HepG2 (cell line): Measurements from ENCODE around the gene ZC3H18. TPM values are rescaled to one million over a fixed set of nuclear protein-coding genes. Genes with fewer than 3 reads are reported as not detected.

Experiments
- ATF1 ChIP-seq: IDR thresholded peaks from 2 replicates; pipeline ENCODE4 v1.6.1; 2016; ENCODE audit warnings: mild to moderate bottlenecking, control low read depth
- GPN1 ChIP-seq: sonication (generic); formaldehyde crosslinking; IDR thresholded peaks from 2 replicates; pipeline ENCODE4 v1.5.1; 2020; ENCODE audit warnings: missing genetic modification reagents, borderline replicate concordance
- HDAC2 ChIP-seq: sonication (generic); formaldehyde crosslinking; IDR thresholded peaks from 2 replicates; pipeline ENCODE4 v1.4.0; 2020; ENCODE audit warnings: missing genetic modification reagents
- HIVEP1 ChIP-seq: sonication (generic); formaldehyde crosslinking; IDR thresholded peaks from 2 replicates; pipeline ENCODE4 v1.4.0; 2020; ENCODE audit warnings: mild to moderate bottlenecking, missing genetic modification reagents
- MED1 ChIP-seq: sonication (generic); formaldehyde crosslinking; IDR thresholded peaks from 2 replicates; pipeline ENCODE4 v1.4.0; 2020; ENCODE audit warnings: missing genetic modification reagents
- MEF2D ChIP-seq: sonication (generic); formaldehyde crosslinking; IDR thresholded peaks from 2 replicates; pipeline ENCODE4 v1.5.1; 2020; ENCODE audit warnings: mild to moderate bottlenecking, missing genetic modification reagents
- PHB2 ChIP-seq: fragments of 450-650 bp; IDR thresholded peaks from 2 replicates; pipeline ENCODE4 v1.6.1; 2018; ENCODE audit not compliant: partially characterized antibody
- SMAD9 ChIP-seq: sonication (generic); formaldehyde crosslinking; IDR thresholded peaks from 2 replicates; pipeline ENCODE4 v1.5.1; 2020; ENCODE audit warnings: mild to moderate bottlenecking, missing genetic modification reagents
- SMARCC2 ChIP-seq: fragments of 450-650 bp; IDR thresholded peaks from 2 replicates; pipeline ENCODE4 v1.6.1; 2017; ENCODE audit warnings: antibody characterized with exemption, mild to moderate bottlenecking
- SNRNP70 ChIP-seq: fragments of 200-400 bp; formaldehyde crosslinking; IDR thresholded peaks from 2 replicates; pipeline ENCODE4 v1.6.1; 2017; ENCODE audit warnings: mild to moderate bottlenecking, low read depth, low read length, moderate library complexity
- YEATS4 ChIP-seq: sonication (generic); formaldehyde crosslinking; IDR thresholded peaks from 2 replicates; pipeline ENCODE4 v1.4.0; 2020; ENCODE audit warnings: missing genetic modification reagents, borderline replicate concordance
- ZNF253 ChIP-seq: sonication (generic); formaldehyde crosslinking; IDR thresholded peaks from 2 replicates; pipeline ENCODE4 v1.8.0; 2022; ENCODE audit warnings: mild to moderate bottlenecking, missing genetic modification reagents, borderline replicate concordance
- ZNF3 ChIP-seq: IDR thresholded peaks from 2 replicates; pipeline ENCODE4 v1.7.0; 2017; ENCODE audit warnings: inconsistent platforms
- ZNF572 ChIP-seq: sonication (generic); formaldehyde crosslinking; IDR thresholded peaks from 2 replicates; pipeline ENCODE4 v1.5.1; 2020; ENCODE audit warnings: mild to moderate bottlenecking, missing genetic modification reagents
- ZNF644 ChIP-seq: IDR thresholded peaks from 2 replicates; pipeline ENCODE4 v1.6.1; 2016; ENCODE audit warnings: low read depth
- polyA plus RNA-seq, 8 experiments: library from polyadenylated mRNA; depleted of rRNA in 3 of 8; stranded (reverse) in 7 of 8; unstranded in 1 of 8; fragments of >200 nt; fragmentation: Illumina TruSeq in 4 of 8; extraction: Trizol in 4 of 8; gene quantifications; 2 replicates each; pipeline versions ENCODE4 v1.2.1 to v1.2.3, GENCODE V29; 2011 to 2016; ENCODE audit warnings: low read depth in 4 of 8, missing spikeins in 1 of 8, mixed read lengths in 1 of 8; ENCODE audit not compliant: insufficient read depth in 1 of 8
- total RNA-seq, 5 experiments: library from RNA; depleted of rRNA; stranded (reverse); fragments of >200 nt; fragmentation: Illumina TruSeq; extraction: Trizol; gene quantifications; 2 replicates each; pipeline ENCODE4 v1.2.3, GENCODE V29; 2016; ENCODE audit warnings: low read depth in 1 of 5
- TF ChIP-seq, protein P1 (sequence below): sonication (generic); formaldehyde crosslinking; IDR thresholded peaks from 2 replicates; pipeline ENCODE4 v1.4.0; 2020; ENCODE audit warnings: missing genetic modification reagents
- TF ChIP-seq, protein P2 (sequence below), 2 experiments: IDR thresholded peaks; 2 replicates each; pipeline ENCODE4 v1.6.1; 2011 to 2012; ENCODE audit warnings: low read length in 2 of 2, borderline replicate concordance in 1 of 2, low read depth in 1 of 2, mild to moderate bottlenecking in 1 of 2, moderate library complexity in 1 of 2
- TF ChIP-seq, protein P3 (sequence below): sonication (generic); formaldehyde crosslinking; IDR thresholded peaks from 2 replicates; pipeline ENCODE4 v1.4.0; 2020; ENCODE audit warnings: low read depth, mild to moderate bottlenecking, missing genetic modification reagents
- TF ChIP-seq, protein P4 (sequence below): sonication (generic); formaldehyde crosslinking; IDR thresholded peaks from 2 replicates; pipeline ENCODE4 v1.5.0; 2020; ENCODE audit warnings: mild to moderate bottlenecking, missing genetic modification reagents
- TF ChIP-seq, protein P5 (sequence below): sonication (generic); formaldehyde crosslinking; IDR thresholded peaks from 2 replicates; pipeline ENCODE4 v1.4.0; 2020; ENCODE audit warnings: missing genetic modification reagents

The ZC3H18 gene
- total and polyA plus RNA-seq, 2 of the 13 experiments (the other 11 are each of a cell fraction or from before 2014, with no cell fraction given) = 11.2 to 27.4 TPM

DNA sequence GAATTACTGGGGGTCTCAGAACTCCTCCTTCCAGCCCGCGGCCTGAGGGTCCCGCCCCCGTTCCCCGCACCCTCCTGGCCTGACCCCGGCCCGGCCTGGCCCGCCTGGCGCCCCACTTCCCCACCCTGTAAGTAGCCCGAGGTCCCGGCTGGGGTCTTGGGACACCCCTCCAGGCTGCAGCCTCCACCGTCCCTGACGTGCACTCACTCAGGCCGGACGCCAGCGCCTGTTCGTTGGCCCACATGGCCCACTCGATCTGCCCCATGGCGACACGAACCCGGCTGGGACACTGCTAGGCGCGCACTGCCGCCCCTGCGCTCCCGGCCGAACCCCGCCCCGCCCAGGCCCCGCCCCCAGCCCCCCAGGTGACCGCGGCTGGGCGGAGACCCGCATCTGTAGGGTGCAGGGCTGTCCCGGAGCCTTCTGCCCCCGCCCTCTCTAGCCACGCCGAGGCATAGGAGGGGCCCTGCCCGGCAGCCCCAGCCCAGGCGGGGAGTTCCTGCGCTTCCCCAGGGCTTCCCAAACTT, 80.6 kb downstream of the ZC3H18 start, which contains the start of gene CYBA (continued):
- TF ChIP-seq, protein P1, sequence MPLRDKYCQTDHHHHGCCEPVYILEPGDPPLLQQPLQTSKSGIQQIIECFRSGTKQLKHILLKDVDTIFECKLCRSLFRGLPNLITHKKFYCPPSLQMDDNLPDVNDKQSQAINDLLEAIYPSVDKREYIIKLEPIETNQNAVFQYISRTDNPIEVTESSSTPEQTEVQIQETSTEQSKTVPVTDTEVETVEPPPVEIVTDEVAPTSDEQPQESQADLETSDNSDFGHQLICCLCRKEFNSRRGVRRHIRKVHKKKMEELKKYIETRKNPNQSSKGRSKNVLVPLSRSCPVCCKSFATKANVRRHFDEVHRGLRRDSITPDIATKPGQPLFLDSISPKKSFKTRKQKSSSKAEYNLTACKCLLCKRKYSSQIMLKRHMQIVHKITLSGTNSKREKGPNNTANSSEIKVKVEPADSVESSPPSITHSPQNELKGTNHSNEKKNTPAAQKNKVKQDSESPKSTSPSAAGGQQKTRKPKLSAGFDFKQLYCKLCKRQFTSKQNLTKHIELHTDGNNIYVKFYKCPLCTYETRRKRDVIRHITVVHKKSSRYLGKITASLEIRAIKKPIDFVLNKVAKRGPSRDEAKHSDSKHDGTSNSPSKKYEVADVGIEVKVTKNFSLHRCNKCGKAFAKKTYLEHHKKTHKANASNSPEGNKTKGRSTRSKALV = no peak; the same call in 1 of the 2 replicates
- TF ChIP-seq, protein P2, sequence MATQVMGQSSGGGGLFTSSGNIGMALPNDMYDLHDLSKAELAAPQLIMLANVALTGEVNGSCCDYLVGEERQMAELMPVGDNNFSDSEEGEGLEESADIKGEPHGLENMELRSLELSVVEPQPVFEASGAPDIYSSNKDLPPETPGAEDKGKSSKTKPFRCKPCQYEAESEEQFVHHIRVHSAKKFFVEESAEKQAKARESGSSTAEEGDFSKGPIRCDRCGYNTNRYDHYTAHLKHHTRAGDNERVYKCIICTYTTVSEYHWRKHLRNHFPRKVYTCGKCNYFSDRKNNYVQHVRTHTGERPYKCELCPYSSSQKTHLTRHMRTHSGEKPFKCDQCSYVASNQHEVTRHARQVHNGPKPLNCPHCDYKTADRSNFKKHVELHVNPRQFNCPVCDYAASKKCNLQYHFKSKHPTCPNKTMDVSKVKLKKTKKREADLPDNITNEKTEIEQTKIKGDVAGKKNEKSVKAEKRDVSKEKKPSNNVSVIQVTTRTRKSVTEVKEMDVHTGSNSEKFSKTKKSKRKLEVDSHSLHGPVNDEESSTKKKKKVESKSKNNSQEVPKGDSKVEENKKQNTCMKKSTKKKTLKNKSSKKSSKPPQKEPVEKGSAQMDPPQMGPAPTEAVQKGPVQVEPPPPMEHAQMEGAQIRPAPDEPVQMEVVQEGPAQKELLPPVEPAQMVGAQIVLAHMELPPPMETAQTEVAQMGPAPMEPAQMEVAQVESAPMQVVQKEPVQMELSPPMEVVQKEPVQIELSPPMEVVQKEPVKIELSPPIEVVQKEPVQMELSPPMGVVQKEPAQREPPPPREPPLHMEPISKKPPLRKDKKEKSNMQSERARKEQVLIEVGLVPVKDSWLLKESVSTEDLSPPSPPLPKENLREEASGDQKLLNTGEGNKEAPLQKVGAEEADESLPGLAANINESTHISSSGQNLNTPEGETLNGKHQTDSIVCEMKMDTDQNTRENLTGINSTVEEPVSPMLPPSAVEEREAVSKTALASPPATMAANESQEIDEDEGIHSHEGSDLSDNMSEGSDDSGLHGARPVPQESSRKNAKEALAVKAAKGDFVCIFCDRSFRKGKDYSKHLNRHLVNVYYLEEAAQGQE (IDR thresholded peaks at IDR 0.05; ENCODE audit: borderline replicate concordance in 1 of 2, low read depth in 1 of 2, low read length in 2 of 2) = peak in 1 of 2 experiments; percentile 51; a peak in 1 of 4 replicates
- TF ChIP-seq MEF2D (CRISPR knock-in tag) = no peak
- peak; percentile 39; the same call in 1 of the 2 replicates for TF ChIP-seq MED1 (CRISPR knock-in tag)
- no peak for TF ChIP-seq ZNF3 (CRISPR knock-in tag)
- TF ChIP-seq HIVEP1 = no peak
- no peak for TF ChIP-seq SMARCC2
- TF ChIP-seq HDAC2 (CRISPR knock-in tag) = no peak
- no peak for TF ChIP-seq ZNF253 (CRISPR knock-in tag)
- no peak for TF ChIP-seq PHB2
- peak; percentile 91; the same call in 1 of the 2 replicates for TF ChIP-seq ZNF572 (CRISPR knock-in tag)
- no peak for TF ChIP-seq ZNF644 (CRISPR knock-in tag)
- TF ChIP-seq, protein P3, sequence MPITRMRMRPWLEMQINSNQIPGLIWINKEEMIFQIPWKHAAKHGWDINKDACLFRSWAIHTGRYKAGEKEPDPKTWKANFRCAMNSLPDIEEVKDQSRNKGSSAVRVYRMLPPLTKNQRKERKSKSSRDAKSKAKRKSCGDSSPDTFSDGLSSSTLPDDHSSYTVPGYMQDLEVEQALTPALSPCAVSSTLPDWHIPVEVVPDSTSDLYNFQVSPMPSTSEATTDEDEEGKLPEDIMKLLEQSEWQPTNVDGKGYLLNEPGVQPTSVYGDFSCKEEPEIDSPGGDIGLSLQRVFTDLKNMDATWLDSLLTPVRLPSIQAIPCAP = no peak
- no peak for TF ChIP-seq SMAD9
- TF ChIP-seq, protein P4, sequence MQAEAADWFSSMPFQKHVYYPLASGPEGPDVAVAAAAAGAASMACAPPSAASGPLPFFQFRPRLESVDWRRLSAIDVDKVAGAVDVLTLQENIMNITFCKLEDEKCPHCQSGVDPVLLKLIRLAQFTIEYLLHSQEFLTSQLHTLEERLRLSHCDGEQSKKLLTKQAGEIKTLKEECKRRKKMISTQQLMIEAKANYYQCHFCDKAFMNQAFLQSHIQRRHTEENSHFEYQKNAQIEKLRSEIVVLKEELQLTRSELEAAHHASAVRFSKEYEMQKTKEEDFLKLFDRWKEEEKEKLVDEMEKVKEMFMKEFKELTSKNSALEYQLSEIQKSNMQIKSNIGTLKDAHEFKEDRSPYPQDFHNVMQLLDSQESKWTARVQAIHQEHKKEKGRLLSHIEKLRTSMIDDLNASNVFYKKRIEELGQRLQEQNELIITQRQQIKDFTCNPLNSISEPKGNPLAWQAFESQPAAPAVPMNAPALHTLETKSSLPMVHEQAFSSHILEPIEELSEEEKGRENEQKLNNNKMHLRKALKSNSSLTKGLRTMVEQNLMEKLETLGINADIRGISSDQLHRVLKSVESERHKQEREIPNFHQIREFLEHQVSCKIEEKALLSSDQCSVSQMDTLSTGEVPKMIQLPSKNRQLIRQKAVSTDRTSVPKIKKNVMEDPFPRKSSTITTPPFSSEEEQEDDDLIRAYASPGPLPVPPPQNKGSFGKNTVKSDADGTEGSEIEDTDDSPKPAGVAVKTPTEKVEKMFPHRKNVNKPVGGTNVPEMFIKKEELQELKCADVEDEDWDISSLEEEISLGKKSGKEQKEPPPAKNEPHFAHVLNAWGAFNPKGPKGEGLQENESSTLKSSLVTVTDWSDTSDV (CRISPR knock-in tag) = peak; percentile 87
- TF ChIP-seq, protein P5, sequence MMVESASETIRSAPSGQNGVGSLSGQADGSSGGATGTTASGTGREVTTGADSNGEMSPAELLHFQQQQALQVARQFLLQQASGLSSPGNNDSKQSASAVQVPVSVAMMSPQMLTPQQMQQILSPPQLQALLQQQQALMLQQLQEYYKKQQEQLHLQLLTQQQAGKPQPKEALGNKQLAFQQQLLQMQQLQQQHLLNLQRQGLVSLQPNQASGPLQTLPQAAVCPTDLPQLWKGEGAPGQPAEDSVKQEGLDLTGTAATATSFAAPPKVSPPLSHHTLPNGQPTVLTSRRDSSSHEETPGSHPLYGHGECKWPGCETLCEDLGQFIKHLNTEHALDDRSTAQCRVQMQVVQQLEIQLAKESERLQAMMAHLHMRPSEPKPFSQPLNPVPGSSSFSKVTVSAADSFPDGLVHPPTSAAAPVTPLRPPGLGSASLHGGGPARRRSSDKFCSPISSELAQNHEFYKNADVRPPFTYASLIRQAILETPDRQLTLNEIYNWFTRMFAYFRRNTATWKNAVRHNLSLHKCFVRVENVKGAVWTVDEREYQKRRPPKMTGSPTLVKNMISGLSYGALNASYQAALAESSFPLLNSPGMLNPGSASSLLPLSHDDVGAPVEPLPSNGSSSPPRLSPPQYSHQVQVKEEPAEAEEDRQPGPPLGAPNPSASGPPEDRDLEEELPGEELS (CRISPR knock-in tag) = no peak
- TF ChIP-seq GPN1 (CRISPR knock-in tag) = no peak
- peak; percentile 60; the same call in 1 of the 2 replicates for TF ChIP-seq YEATS4
- no peak for TF ChIP-seq SNRNP70
- no peak for TF ChIP-seq ATF1 (CRISPR knock-in tag)
